ENCODE data around the gene CAMK2B. TPM values are rescaled to one million over a fixed set of nuclear protein-coding genes. Genes with fewer than 3 reads are reported as not detected.

Gene CAMK2B
- total and polyA plus RNA-seq, 2 of the 13 experiments (the other 11 are each of a cell fraction or from before 2014, with no cell fraction given) = 0.27 to 0.48 TPM

GRCh38 chr7:44331682-44332081 is 6.3 kb upstream of the CAMK2B start:
- Histone ChIP-seq H3K36me3 (replicated peaks in 1 of 2; ENCODE audit: control insufficient read depth in 1 of 2, insufficient read depth in 2 of 2, low read length in 2 of 2) (no peaks in the 10 kb centered on the region), H3K9me3 (ENCODE audit: low read length) (no peaks in the 10 kb centered on the region), H3K9ac (ENCODE audit: insufficient read depth, low read depth, low read length) (no peak overlapping the region), H3K4me3 (replicated peaks in 1 of 3; ENCODE audit: insufficient read depth in 1 of 3, low read depth in 2 of 3, low read length in 3 of 3) (no peak overlapping the region), H4K20me1 (ENCODE audit: insufficient read depth, low read length) (no peaks in the 10 kb centered on the region), H3K79me2 (ENCODE audit: insufficient read depth, low read length) (no peaks in the 10 kb centered on the region), H3K27me3 (ENCODE audit: control insufficient read depth in 1 of 2, insufficient read depth in 2 of 2, low read length in 2 of 2) (peaks cover 11 to 27% of the 10 kb centered on the region in 2 experiments; a peak in 4 of 5 replicates), H3K4me2 (ENCODE audit: low read depth, low read length) (no peak overlapping the region), H3K4me1 (ENCODE audit: insufficient read depth, low read length) (0 out of 2 replicates have a peak, but pooled peaks cover 4% of the 10 kb centered on the region), H3K27ac (ENCODE audit: extremely low read length, insufficient read depth, low read length) (no peak overlapping the region), H2AFZ (ENCODE audit: low read length) (no peak overlapping the region)
- intact Hi-C loops (cut with micrococcal nuclease; ENCODE audit: unreplicated experiment) = no loop called here
- in situ Hi-C loops (cut with HindIII; ENCODE audit: extremely low pct_ligation_motif_present, low pct_unique_long_range_greater_than_20kb) = no loop called here
- no peak for TF ChIP-seq GATA4 (IDR thresholded peaks at IDR 0.05; ENCODE audit: borderline replicate concordance, low read depth)
- TF ChIP-seq ZBTB43 (CRISPR knock-in tag; conservative IDR thresholded peaks at IDR 0.05) = no peak
- TF ChIP-seq PPARG (CRISPR knock-in tag; conservative IDR thresholded peaks at IDR 0.05) = no peak
- no peak for TF ChIP-seq ZNF180 (CRISPR knock-in tag; IDR thresholded peaks at IDR 0.05; ENCODE audit: borderline replicate concordance, low read depth)
- ATAC-seq = no peak
- ChIA-PET POLR2A (no interaction called here), CTCF (ENCODE audit: low intra/inter-chr PET ratio, low total read pairs) (no interaction called here)
- no peak for DNase-seq (ENCODE audit: low spot score)
- WGBS (ENCODE audit: low lambda C conversion rate) = 42% methylated on average over 5 of the region's 5 CpGs
- FAIRE-seq = no peak
- no TSS peak for BruUV-seq (replicated peaks)

- no TSS peak for BruUV-seq (replicated peaks)
- ChIA-PET POLR2A (no interaction called here), CTCF (ENCODE audit: low intra/inter-chr PET ratio, low total read pairs) (no interaction called here)
- Histone ChIP-seq H3K36me3 (replicated peaks in 1 of 2; ENCODE audit: control insufficient read depth in 1 of 2, insufficient read depth in 2 of 2, low read length in 2 of 2) (no peaks in the 10 kb centered on the region), H3K27me3 (ENCODE audit: control insufficient read depth in 1 of 2, insufficient read depth in 2 of 2, low read length in 2 of 2) (peaks cover 11 to 28% of the 10 kb centered on the region in 2 experiments; a peak in 4 of 5 replicates), H3K4me3 (replicated peaks in 1 of 3; ENCODE audit: insufficient read depth in 1 of 3, low read depth in 2 of 3, low read length in 3 of 3) (no peak overlapping the region), H2AFZ (ENCODE audit: low read length) (no peak overlapping the region), H3K27ac (ENCODE audit: extremely low read length, insufficient read depth, low read length) (no peak overlapping the region), H3K9ac (ENCODE audit: insufficient read depth, low read depth, low read length) (no peak overlapping the region), H3K4me1 (ENCODE audit: insufficient read depth, low read length) (0 out of 2 replicates have a peak, but pooled peaks cover 4% of the 10 kb centered on the region), H4K20me1 (ENCODE audit: insufficient read depth, low read length) (no peaks in the 10 kb centered on the region), H3K79me2 (ENCODE audit: insufficient read depth, low read length) (no peaks in the 10 kb centered on the region), H3K9me3 (ENCODE audit: low read length) (no peaks in the 10 kb centered on the region), H3K4me2 (ENCODE audit: low read depth, low read length) (no peak overlapping the region)
- ATAC-seq (no peak; the same call in 1 of the 3 replicates), FAIRE-seq (no peak), DNase-seq (ENCODE audit: low spot score) (no peak)
- WGBS (ENCODE audit: low lambda C conversion rate) = 6% methylated on average over 6 of the region's 6 CpGs
- intact Hi-C loops (cut with micrococcal nuclease; ENCODE audit: unreplicated experiment) = no loop called here
- in situ Hi-C loops (cut with HindIII; ENCODE audit: extremely low pct_ligation_motif_present, low pct_unique_long_range_greater_than_20kb) = no loop called here
- no peak for TF ChIP-seq TMF1 (CRISPR knock-in tag; IDR thresholded peaks at IDR 0.05; ENCODE audit: low read depth)
- TF ChIP-seq ZUFSP (CRISPR knock-in tag; IDR thresholded peaks at IDR 0.05; ENCODE audit: borderline replicate concordance) = no peak
- TF ChIP-seq BATF2 (CRISPR knock-in tag; IDR thresholded peaks at IDR 0.05) = no peak
- TF ChIP-seq ATF3 (CRISPR knock-in tag; IDR thresholded peaks at IDR 0.05) = no peak
- no peak for TF ChIP-seq ZNF136 (CRISPR knock-in tag; IDR thresholded peaks at IDR 0.05; ENCODE audit: low read depth)
Measured at GRCh38 chr7:44330331-44330730, 4.9 kb upstream of the CAMK2B start.
